ENCODE measurements around the gene UGT2B7.

- TF ChIP-seq, protein P1, sequence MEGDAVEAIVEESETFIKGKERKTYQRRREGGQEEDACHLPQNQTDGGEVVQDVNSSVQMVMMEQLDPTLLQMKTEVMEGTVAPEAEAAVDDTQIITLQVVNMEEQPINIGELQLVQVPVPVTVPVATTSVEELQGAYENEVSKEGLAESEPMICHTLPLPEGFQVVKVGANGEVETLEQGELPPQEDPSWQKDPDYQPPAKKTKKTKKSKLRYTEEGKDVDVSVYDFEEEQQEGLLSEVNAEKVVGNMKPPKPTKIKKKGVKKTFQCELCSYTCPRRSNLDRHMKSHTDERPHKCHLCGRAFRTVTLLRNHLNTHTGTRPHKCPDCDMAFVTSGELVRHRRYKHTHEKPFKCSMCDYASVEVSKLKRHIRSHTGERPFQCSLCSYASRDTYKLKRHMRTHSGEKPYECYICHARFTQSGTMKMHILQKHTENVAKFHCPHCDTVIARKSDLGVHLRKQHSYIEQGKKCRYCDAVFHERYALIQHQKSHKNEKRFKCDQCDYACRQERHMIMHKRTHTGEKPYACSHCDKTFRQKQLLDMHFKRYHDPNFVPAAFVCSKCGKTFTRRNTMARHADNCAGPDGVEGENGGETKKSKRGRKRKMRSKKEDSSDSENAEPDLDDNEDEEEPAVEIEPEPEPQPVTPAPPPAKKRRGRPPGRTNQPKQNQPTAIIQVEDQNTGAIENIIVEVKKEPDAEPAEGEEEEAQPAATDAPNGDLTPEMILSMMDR (IDR thresholded peaks at IDR 0.05): no peak
- no peak for TF ChIP-seq POLR2A (IDR thresholded peaks at IDR 0.05)
Measured at GRCh38 chr4:69133993-69134392, 37.7 kb downstream of the UGT2B7 start.
